Activated CD8-positive, alpha-beta T cell treated with anti-CD3 and anti-CD28 coated beads for 36 hours (primary cell): ENCODE results near the gene RAD51B. TPM values are rescaled to one million over a fixed set of nuclear protein-coding genes. Genes with fewer than 3 reads are reported as not detected.

Source experiments
- ATAC-seq: fragments of 200-7000 bp; cut with Tn5 transposase; one replicate; pipeline ENCODE4 v1.10.0; 2021; ENCODE audit warnings: mild to moderate bottlenecking, moderate library complexity
- CTCF ChIA-PET: fragments of 350-600 bp; sonication (Branson Sonifier 250); formaldehyde crosslinking; loops from one replicate; lab custom pipeline; 2021; ENCODE audit warnings: antibody characterized with exemption; lab: Charles Lee
- POLR2A ChIA-PET: fragments of 350-600 bp; sonication (Branson Sonifier 250); formaldehyde crosslinking; loops from one replicate; lab custom pipeline; 2021; ENCODE audit warnings: antibody characterized with exemption; lab: Charles Lee
- DNase-seq: peaks from one replicate; pipeline ENCODE4 v3.0.0-alpha.2; 2020
- H3K27ac Mint-ChIP-seq: one replicate; pipeline ENCODE4 v1.8.0; 2021; ENCODE audit warnings: mild to moderate bottlenecking, mixed read lengths
- H3K27me3 Mint-ChIP-seq: one replicate; pipeline ENCODE4 v1.8.0; 2021; ENCODE audit warnings: mixed read lengths
- H3K36me3 Mint-ChIP-seq: one replicate; pipeline ENCODE4 v1.8.0; 2021; ENCODE audit warnings: low read depth, mixed read lengths
- H3K4me1 Mint-ChIP-seq: one replicate; pipeline ENCODE4 v1.8.0; 2021; ENCODE audit warnings: low read depth, mixed read lengths
- H3K4me3 Mint-ChIP-seq: one replicate; pipeline ENCODE4 v1.8.0; 2021; ENCODE audit warnings: mild to moderate bottlenecking, moderate library complexity, mixed read lengths
- H3K9me3 Mint-ChIP-seq: one replicate; pipeline ENCODE4 v1.8.0; 2021; ENCODE audit warnings: mixed read lengths
- CTCF ChIP-seq: fragments of 200-600 bp; IDR thresholded peaks from one replicate; pipeline ENCODE4 v1.8.0; 2022; ENCODE audit warnings: antibody characterized with exemption, mild to moderate bottlenecking
- intact Hi-C: fragments of 100-400 bp; cut with micrococcal nuclease; formaldehyde crosslinking; loops from one replicate; pipeline ENCODE4 v1.10.0; 2022
- total RNA-seq, 2 experiments: library from RNA; stranded (reverse); gene quantifications; one replicate each; pipeline ENCODE4 v1.2.3, GENCODE V29; 2021

Gene RAD51B
- total RNA-seq, 2 experiments from 2014 or later = 38.2 to 40.6 TPM

DNA sequence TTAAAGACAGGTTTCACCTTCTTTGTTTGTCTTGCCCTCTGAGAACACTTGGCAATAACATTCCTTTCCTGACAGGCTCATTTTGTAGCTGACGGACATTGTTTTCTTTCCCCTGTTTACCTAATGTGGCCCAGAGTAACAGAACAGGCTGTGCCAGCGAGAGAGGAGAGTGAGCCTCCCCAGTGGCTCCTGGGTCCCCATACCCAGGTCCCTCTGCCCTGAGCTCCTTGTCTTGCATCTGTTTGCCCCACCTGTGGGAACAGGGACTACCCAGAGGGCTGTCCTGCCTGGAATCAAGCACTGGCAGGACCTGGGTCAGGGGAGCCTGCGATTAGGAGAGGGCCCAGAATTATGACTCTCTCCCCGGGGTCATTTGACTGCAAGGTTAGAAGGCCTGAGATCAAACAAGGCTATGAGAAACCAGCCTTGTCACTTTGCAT is 750.4 kb downstream of the RAD51B start:
- DNase-seq = no peak
- H3K27ac Mint-ChIP-seq = no peak overlapping the region
- ChIA-PET POLR2A (no interaction called here), CTCF (interaction anchor here (1.1 kb wide), 1 partner anchor 16 kb away, joined by 3 read pairs; no protein-coding TSS in a partner anchor)
- H3K4me3 Mint-ChIP-seq = no peak overlapping the region
- no peaks in the 10 kb centered on the region for H3K36me3 Mint-ChIP-seq
- no peaks in the 10 kb centered on the region for H3K9me3 Mint-ChIP-seq
- peaks cover 5% of the 10 kb centered on the region for H3K4me1 Mint-ChIP-seq
- intact Hi-C loops = no loop called here
- ATAC-seq = no peak
- no peak for TF ChIP-seq CTCF
- no peaks in the 10 kb centered on the region for H3K27me3 Mint-ChIP-seq

DNA sequence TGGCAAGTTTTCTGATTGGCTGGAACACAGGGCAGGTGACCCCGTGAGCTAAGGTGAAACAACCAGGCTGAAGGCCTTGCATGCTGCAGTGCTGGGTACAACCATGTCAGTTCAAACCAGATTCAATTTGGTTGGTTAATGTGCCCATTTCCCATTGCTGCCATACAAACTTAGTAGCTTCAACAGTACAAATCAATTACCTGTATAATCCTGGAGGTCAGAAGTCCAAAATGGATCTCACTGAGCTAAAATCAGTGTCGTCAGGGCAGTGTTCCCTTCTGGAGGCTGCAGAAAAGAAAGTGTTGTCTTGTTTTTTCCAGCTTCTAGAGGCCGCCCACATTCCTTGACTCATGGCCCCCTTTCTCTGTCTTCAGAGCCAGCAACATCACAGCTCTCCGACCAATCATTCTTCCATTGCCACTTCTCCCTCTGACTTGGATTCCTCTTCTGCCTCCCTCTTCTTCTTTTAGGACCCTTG is 751.6 kb downstream of the RAD51B start:
- no peaks in the 10 kb centered on the region for H3K9me3 Mint-ChIP-seq
- H3K4me1 Mint-ChIP-seq = no peaks in the 10 kb centered on the region
- POLR2A ChIA-PET = interaction anchor here (1.4 kb wide), 1 partner anchor 13 kb away, joined by 4 read pairs; no protein-coding TSS in a partner anchor
- H3K36me3 Mint-ChIP-seq = no peaks in the 10 kb centered on the region
- ATAC-seq = no peak
- no peak overlapping the region for H3K27ac Mint-ChIP-seq
- no peak for DNase-seq
- CTCF ChIA-PET = interaction anchor here (1.5 kb wide), 1 partner anchor 10 kb away, joined by 4 read pairs; no protein-coding TSS in a partner anchor
- no peak for TF ChIP-seq CTCF
- no peaks in the 10 kb centered on the region for H3K27me3 Mint-ChIP-seq
- intact Hi-C loops = no loop called here
- H3K4me3 Mint-ChIP-seq = no peak overlapping the region

DNA sequence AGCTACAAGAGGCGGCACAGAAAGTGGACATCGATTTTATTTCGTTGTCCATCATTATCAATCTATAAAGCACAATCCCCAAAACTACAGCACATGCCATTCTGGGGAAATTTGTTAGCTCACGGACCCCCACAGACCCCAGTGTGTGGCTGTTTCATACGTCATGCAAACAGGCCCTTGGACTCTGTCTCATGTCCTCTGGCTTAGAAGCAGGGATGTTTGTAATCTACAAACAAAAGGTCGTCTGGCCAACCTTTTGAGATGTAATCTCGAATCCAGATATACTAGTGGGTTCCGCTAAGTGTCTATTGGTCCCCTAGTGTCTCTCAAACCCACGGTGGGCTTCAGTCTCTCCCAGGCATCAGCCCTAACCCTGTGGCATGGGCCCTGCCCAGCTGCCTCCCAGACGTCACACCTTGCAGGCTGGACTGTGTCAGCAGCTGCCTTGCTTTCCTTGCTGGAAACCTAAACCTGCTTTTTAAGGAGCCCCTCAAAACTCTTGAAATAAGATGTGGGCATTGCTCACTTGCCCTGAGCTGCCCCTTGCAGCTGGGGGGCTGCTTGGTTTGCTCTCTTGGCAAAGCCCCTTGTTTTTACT is 752.4 kb downstream of the RAD51B start:
- Mint-ChIP-seq H3K27me3 (no peaks in the 10 kb centered on the region), H3K4me3 (no peak overlapping the region), H3K36me3 (no peaks in the 10 kb centered on the region), H3K4me1 (no peaks in the 10 kb centered on the region), H3K9me3 (no peaks in the 10 kb centered on the region), H3K27ac (no peak overlapping the region)
- TF ChIP-seq CTCF = no peak
- POLR2A ChIA-PET = interaction anchor here (1.4 kb wide), 1 partner anchor 14 kb away, joined by 4 read pairs; no protein-coding TSS in a partner anchor
- CTCF ChIA-PET = interaction anchor here (1.5 kb wide), 1 partner anchor 9 kb away, joined by 4 read pairs; no protein-coding TSS in a partner anchor
- intact Hi-C loops = no loop called here
- ATAC-seq = no peak
- DNase-seq = no peak

DNA sequence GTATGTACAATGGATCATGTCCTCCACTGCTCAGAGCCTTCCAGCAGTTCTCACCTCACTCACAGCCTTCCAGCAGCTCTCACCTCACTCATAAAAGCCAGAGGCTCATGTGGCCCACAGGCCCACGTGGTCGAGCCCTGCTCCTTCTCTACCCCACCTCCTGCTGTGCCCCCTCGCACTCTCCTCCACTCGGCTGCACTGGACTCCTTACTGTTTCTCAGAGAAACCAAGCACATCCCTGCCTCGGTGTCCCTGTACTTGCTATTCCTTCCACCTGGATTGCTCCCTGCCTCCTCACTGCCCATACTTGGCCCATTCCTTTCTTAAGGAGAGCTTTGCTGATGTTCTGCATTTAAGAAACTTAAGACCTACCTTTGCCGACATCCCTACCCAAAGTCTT is 753.5 kb downstream of the RAD51B start:
- intact Hi-C loops = no loop called here
- no peaks in the 10 kb centered on the region for H3K27me3 Mint-ChIP-seq
- TF ChIP-seq CTCF = no peak
- POLR2A ChIA-PET = no interaction called here
- H3K4me3 Mint-ChIP-seq = no peak overlapping the region
- no peak overlapping the region for H3K27ac Mint-ChIP-seq
- no peaks in the 10 kb centered on the region for H3K36me3 Mint-ChIP-seq
- ATAC-seq (no peak), DNase-seq (no peak)
- H3K9me3 Mint-ChIP-seq = no peaks in the 10 kb centered on the region
- CTCF ChIA-PET = no interaction called here
- no peaks in the 10 kb centered on the region for H3K4me1 Mint-ChIP-seq

DNA sequence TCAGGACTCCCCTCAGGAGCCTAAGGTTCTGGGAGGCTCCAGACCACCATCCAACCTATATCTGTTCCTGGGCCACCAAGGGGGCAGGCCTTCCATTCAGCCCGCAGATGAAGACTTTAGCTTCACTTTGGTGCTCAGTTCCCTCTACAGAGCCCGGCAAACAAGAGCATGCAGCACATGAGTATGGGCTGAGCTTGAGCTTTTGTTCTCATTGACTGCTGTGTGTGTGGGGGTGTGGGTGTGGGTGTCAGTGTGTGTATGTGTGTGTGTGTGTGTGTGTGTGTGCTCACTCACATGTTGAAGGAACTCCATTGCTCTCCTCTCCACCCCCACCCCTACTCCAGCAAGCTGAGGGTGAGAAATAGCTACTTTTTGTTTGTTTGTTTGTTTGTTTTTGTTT is 754.1 kb downstream of the RAD51B start:
- DNase-seq (no peak), ATAC-seq (no peak)
- CTCF ChIA-PET = no interaction called here
- intact Hi-C loops = no loop called here
- H3K4me3 Mint-ChIP-seq = no peak overlapping the region
- no peaks in the 10 kb centered on the region for H3K9me3 Mint-ChIP-seq
- H3K36me3 Mint-ChIP-seq = no peaks in the 10 kb centered on the region
- POLR2A ChIA-PET = interaction anchor here (2.1 kb wide), 1 partner anchor 13 kb away, joined by 7 read pairs; no protein-coding TSS in a partner anchor
- no peaks in the 10 kb centered on the region for H3K27me3 Mint-ChIP-seq
- H3K4me1 Mint-ChIP-seq = no peaks in the 10 kb centered on the region
- TF ChIP-seq CTCF = no peak
- H3K27ac Mint-ChIP-seq = no peak overlapping the region
